HepG2 (cell line): ENCODE results near the gene NCR3LG1. TPM values are rescaled to one million over a fixed set of nuclear protein-coding genes. Genes with fewer than 3 reads are reported as not detected.

Experiments used
- ATAC-seq: fragments of 200-7000 bp; cut with Tn5 transposase; 3 replicates; pipeline ENCODE4 v1.9.1; 2020; ENCODE audit warnings: mild to moderate bottlenecking, moderate library complexity
- BruUV-seq: library from RNA; stranded (reverse); fragments of 400-500 nt; replicated peaks from 2 replicates; lab custom pipeline; 2021; lab: Mats Ljungman, UMichigan
- CTCF ChIA-PET: fragments of 300-600 bp; formaldehyde crosslinking; extraction: SDS; loops from one replicate; lab custom pipeline; 2021; ENCODE audit warnings: low total read pairs, inconsistent platforms, low intra/inter-chr PET ratio; lab: Yijun Ruan, JAX
- POLR2A ChIA-PET: fragments of 350-600 bp; sonication (Branson Sonifier 250); formaldehyde crosslinking; loops from one replicate; lab custom pipeline; 2020; ENCODE audit warnings: antibody characterized with exemption, inconsistent platforms; lab: Yijun Ruan, JAX
- DNase-seq: peaks from one replicate; pipeline ENCODE4 v3.0.0-alpha.2; 2015; ENCODE audit warnings: low spot score
- FAIRE-seq: peaks from 3 replicates; lab custom pipeline; 2011; peaks lifted over from hg19 to GRCh38; lab: Jason Lieb, UNC
- H2AFZ ChIP-seq: one replicate; pipeline ENCODE4 v1.6.1; 2011; ENCODE audit warnings: low read length, inconsistent platforms
- H3K27ac ChIP-seq: fragments of 300-600 bp; 3 replicates; pipeline ENCODE4 v1.8.0; 2011; ENCODE audit warnings: mixed run types, mild to moderate bottlenecking, mixed read lengths, low read length, inconsistent platforms; ENCODE audit not compliant: insufficient read depth; ENCODE audit errors: extremely low read length
- H3K27me3 ChIP-seq, 2 experiments: fragments of 200-600 bp in 1 of 2; 2 replicates in 1 of 2; 3 replicates in 1 of 2; pipeline versions ENCODE4 v1.6.0 to v1.8.0; 2011; ENCODE audit warnings: low read length in 2 of 2, mild to moderate bottlenecking in 2 of 2, moderate library complexity in 2 of 2, inconsistent platforms in 1 of 2; ENCODE audit not compliant: insufficient read depth in 2 of 2, control insufficient read depth in 1 of 2
- H3K36me3 ChIP-seq, 2 experiments: fragments of 200-600 bp in 1 of 2; replicated peaks in 1 of 2; 2 replicates in 1 of 2; 3 replicates in 1 of 2; pipeline versions ENCODE4 v1.5.1 to v1.8.0; 2011; ENCODE audit warnings: low read length in 2 of 2, inconsistent platforms in 1 of 2; ENCODE audit not compliant: insufficient read depth in 2 of 2, control insufficient read depth in 1 of 2
- H3K4me1 ChIP-seq: 2 replicates; pipeline ENCODE4 v1.5.1; 2012; ENCODE audit warnings: low read length, inconsistent platforms; ENCODE audit not compliant: insufficient read depth
- H3K4me2 ChIP-seq: 2 replicates; pipeline ENCODE4 v1.6.0; 2011; ENCODE audit warnings: low read depth, low read length, inconsistent platforms
- H3K4me3 ChIP-seq, 3 experiments: fragments of 200-600 bp in 1 of 3; sonication (generic), shearing (Covaris generic) in 1 of 3; replicated peaks in 1 of 3; 2 replicates each; pipeline ENCODE4 v1.5.1; 2011 to 2016; ENCODE audit warnings: low read length in 3 of 3, inconsistent platforms in 2 of 3, low read depth in 2 of 3, mild to moderate bottlenecking in 2 of 3, control low read depth in 1 of 3, mixed read lengths in 1 of 3; ENCODE audit not compliant: insufficient read depth in 1 of 3
- H3K79me2 ChIP-seq: one replicate; pipeline ENCODE4 v1.6.1; 2011; ENCODE audit warnings: low read length, inconsistent platforms; ENCODE audit not compliant: insufficient read depth
- H3K9ac ChIP-seq: 2 replicates; pipeline ENCODE4 v1.6.0; 2011; ENCODE audit warnings: mild to moderate bottlenecking, low read depth, low read length, inconsistent platforms; ENCODE audit not compliant: insufficient read depth
- H3K9me3 ChIP-seq: 2 replicates; pipeline ENCODE4 v1.5.1; 2012; ENCODE audit warnings: mild to moderate bottlenecking, low read length
- H4K20me1 ChIP-seq: 2 replicates; pipeline ENCODE4 v1.6.0; 2011; ENCODE audit warnings: inconsistent platforms, mild to moderate bottlenecking, low read length, moderate library complexity; ENCODE audit not compliant: insufficient read depth
- WGBS: methylation state at CpG from one replicate; pipeline ENCODE4 v1.1.6; 2017; ENCODE audit warnings: low lambda C conversion rate; 5-methylcytosine and 5-hydroxymethylcytosine counted together
- in situ Hi-C: cut with HindIII; loops from 2 replicates; pipeline ENCODE4 v1.10.0; 2017; ENCODE audit warnings: low pct_unique_long_range_greater_than_20kb; ENCODE audit not compliant: extremely low pct_ligation_motif_present
- intact Hi-C: fragments of 100-400 bp; cut with micrococcal nuclease; formaldehyde crosslinking; loops from one replicate; pipeline ENCODE4 v1.10.0; 2022; ENCODE audit not compliant: unreplicated experiment
- polyA plus RNA-seq, 8 experiments: library from polyadenylated mRNA; depleted of rRNA in 3 of 8; stranded (reverse) in 7 of 8; unstranded in 1 of 8; fragments of >200 nt; fragmentation: Illumina TruSeq in 4 of 8; extraction: Trizol in 4 of 8; gene quantifications; 2 replicates each; pipeline versions ENCODE4 v1.2.1 to v1.2.3, GENCODE V29; 2011 to 2016; ENCODE audit warnings: low read depth in 4 of 8, missing spikeins in 1 of 8, mixed read lengths in 1 of 8; ENCODE audit not compliant: insufficient read depth in 1 of 8
- total RNA-seq, 5 experiments: library from RNA; depleted of rRNA; stranded (reverse); fragments of >200 nt; fragmentation: Illumina TruSeq; extraction: Trizol; gene quantifications; 2 replicates each; pipeline ENCODE4 v1.2.3, GENCODE V29; 2016; ENCODE audit warnings: low read depth in 1 of 5
- TF ChIP-seq, protein P1 (sequence below): sonication (generic); formaldehyde crosslinking; IDR thresholded peaks from 2 replicates; pipeline ENCODE4 v1.4.0; 2020; ENCODE audit warnings: missing genetic modification reagents
- TF ChIP-seq, protein P2 (sequence below): sonication (generic); formaldehyde crosslinking; IDR thresholded peaks from 2 replicates; pipeline ENCODE4 v1.4.0; 2020; ENCODE audit warnings: missing genetic modification reagents

The NCR3LG1 gene
- total and polyA plus RNA-seq, 2 of the 13 experiments (the other 11 are each of a cell fraction or from before 2014, with no cell fraction given): 16.1 to 25.1 TPM

DNA sequence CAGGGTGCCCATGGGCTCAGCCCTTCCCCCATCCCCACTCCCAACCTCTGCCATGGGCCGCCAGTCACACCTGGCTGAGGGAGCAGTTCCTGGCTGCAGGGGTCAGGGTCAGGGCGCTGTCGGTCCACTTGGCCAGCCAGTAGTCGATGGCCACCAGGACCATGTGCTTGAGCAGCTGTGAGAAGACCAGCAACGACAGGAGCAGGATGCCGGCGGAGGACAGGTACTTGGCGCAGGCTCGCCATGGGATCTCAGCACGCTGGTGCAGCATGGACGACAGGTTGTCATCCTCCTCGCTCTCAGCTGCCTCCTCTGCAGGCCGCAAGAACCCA is 55.2 kb downstream of the NCR3LG1 start:
- TF ChIP-seq, protein P1, sequence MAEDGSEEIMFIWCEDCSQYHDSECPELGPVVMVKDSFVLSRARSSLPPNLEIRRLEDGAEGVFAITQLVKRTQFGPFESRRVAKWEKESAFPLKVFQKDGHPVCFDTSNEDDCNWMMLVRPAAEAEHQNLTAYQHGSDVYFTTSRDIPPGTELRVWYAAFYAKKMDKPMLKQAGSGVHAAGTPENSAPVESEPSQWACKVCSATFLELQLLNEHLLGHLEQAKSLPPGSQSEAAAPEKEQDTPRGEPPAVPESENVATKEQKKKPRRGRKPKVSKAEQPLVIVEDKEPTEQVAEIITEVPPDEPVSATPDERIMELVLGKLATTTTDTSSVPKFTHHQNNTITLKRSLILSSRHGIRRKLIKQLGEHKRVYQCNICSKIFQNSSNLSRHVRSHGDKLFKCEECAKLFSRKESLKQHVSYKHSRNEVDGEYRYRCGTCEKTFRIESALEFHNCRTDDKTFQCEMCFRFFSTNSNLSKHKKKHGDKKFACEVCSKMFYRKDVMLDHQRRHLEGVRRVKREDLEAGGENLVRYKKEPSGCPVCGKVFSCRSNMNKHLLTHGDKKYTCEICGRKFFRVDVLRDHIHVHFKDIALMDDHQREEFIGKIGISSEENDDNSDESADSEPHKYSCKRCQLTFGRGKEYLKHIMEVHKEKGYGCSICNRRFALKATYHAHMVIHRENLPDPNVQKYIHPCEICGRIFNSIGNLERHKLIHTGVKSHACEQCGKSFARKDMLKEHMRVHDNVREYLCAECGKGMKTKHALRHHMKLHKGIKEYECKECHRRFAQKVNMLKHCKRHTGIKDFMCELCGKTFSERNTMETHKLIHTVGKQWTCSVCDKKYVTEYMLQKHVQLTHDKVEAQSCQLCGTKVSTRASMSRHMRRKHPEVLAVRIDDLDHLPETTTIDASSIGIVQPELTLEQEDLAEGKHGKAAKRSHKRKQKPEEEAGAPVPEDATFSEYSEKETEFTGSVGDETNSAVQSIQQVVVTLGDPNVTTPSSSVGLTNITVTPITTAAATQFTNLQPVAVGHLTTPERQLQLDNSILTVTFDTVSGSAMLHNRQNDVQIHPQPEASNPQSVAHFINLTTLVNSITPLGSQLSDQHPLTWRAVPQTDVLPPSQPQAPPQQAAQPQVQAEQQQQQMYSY: no peak
- TF ChIP-seq, protein P2, sequence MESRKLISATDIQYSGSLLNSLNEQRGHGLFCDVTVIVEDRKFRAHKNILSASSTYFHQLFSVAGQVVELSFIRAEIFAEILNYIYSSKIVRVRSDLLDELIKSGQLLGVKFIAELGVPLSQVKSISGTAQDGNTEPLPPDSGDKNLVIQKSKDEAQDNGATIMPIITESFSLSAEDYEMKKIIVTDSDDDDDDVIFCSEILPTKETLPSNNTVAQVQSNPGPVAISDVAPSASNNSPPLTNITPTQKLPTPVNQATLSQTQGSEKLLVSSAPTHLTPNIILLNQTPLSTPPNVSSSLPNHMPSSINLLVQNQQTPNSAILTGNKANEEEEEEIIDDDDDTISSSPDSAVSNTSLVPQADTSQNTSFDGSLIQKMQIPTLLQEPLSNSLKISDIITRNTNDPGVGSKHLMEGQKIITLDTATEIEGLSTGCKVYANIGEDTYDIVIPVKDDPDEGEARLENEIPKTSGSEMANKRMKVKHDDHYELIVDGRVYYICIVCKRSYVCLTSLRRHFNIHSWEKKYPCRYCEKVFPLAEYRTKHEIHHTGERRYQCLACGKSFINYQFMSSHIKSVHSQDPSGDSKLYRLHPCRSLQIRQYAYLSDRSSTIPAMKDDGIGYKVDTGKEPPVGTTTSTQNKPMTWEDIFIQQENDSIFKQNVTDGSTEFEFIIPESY (CRISPR knock-in tag): peak; percentile 40; the same call in 1 of the 2 replicates
- TF ChIP-seq, all 625 proteins: peak for 1
- Histone ChIP-seq H3K27ac (no peak overlapping the region), H3K36me3 (no peaks in the 10 kb centered on the region), H2AFZ (no peak overlapping the region), H3K4me1 (peaks cover 14% of the 10 kb centered on the region), H3K4me2 (no peak overlapping the region), H3K9ac (no peak overlapping the region), H3K79me2 (no peaks in the 10 kb centered on the region), H3K9me3 (no peaks in the 10 kb centered on the region), H3K27me3 (0 out of 5 replicates have a peak, but pooled peaks cover 0 to 8% of the 10 kb centered on the region in 2 experiments), H3K4me3 (no peak overlapping the region), H4K20me1 (no peaks in the 10 kb centered on the region)
- no peak for FAIRE-seq
- no peak for DNase-seq
- ATAC-seq: no peak
- WGBS: 68% methylated on average over 9 of the region's 13 CpGs
- ChIA-PET POLR2A (no interaction called here), CTCF (no interaction called here)
- BruUV-seq: no TSS peak
- intact Hi-C loops: no loop called here
- in situ Hi-C loops: no loop called here
